Right cardiac atrium (tissue), 5 donors: ENCODE data around the gene UFD1. TPM values are rescaled to one million over a fixed set of nuclear protein-coding genes. Genes with fewer than 3 reads are reported as not detected.
A peak's percentile ranks its signal among the peaks of the same experiment; 100 is the strongest.

Source experiments
- ATAC-seq, 2 donors: fragments of 200-7000 bp; cut with Tn5 transposase; one replicate each; pipeline versions ENCODE4 v1.8.0 to v1.9.1; 2020; ENCODE audit warnings: moderate library complexity in 2 of 2, mild to moderate bottlenecking in 1 of 2
- DNase-seq, 3 donors: peaks; one replicate each; pipeline ENCODE4 v3.0.0-alpha.2; 2020
- H3K27ac ChIP-seq: one replicate; pipeline ENCODE4 v1.5.1; 2013; ENCODE audit warnings: mild to moderate bottlenecking, low read length, control low read depth, moderate library complexity
- H3K27me3 ChIP-seq: one replicate; pipeline ENCODE4 v1.6.1; 2013; ENCODE audit not compliant: control insufficient read depth, insufficient read depth
- H3K4me1 ChIP-seq: one replicate; pipeline ENCODE4 v1.6.1; 2013; ENCODE audit warnings: low read length; ENCODE audit not compliant: control insufficient read depth, insufficient read depth
- H3K4me3 ChIP-seq: one replicate; pipeline ENCODE4 v1.5.1; 2013; ENCODE audit warnings: low read length, control low read depth
- H3K9me3 ChIP-seq: one replicate; pipeline ENCODE4 v1.6.1; 2013; ENCODE audit warnings: low read length; ENCODE audit not compliant: control insufficient read depth
- WGBS: extraction: QIAGEN DNeasy Blood & Tissue Kit; methylation state at CpG from one replicate; pipeline ENCODE4 v1.1.7; 2013; 5-methylcytosine and 5-hydroxymethylcytosine counted together
- intact Hi-C, 4 donors: fragments of 100-400 bp; cut with DNase I; formaldehyde crosslinking; loops; one replicate each; pipeline versions ENCODE4 v1.11.0 to v1.14.0; 2022 to 2023
- polyA plus RNA-seq: library from polyadenylated mRNA; stranded (reverse); fragments of 200-250 nt; gene quantifications from one replicate; pipeline ENCODE4 v1.2.3, GENCODE V29; 2013
- total RNA-seq, 4 donors: library from RNA; stranded (reverse); fragmentation: NEBNext Ultra II Directional; extraction: Animal tissue kit (Norgen Biotek cat#: 25700); gene quantifications; one replicate each; pipeline ENCODE4 v1.2.1, GENCODE V29; 2021
- donor health status: healthy with polysubstance abuse.
- donor health status: DM: no; HTN: yes; CAD: no.
- donor health status: DM: no; HTN: no; CAD: no.
- donor health status: DM: no; HTN: yes; CAD: no; lungs with severe emphysema.
- donor health status: DM: yes; HTN: yes; CAD: no.

Gene UFD1
- total and polyA plus RNA-seq, 5 donors: 34.7 to 58.1 (median 44.3) TPM

DNA sequence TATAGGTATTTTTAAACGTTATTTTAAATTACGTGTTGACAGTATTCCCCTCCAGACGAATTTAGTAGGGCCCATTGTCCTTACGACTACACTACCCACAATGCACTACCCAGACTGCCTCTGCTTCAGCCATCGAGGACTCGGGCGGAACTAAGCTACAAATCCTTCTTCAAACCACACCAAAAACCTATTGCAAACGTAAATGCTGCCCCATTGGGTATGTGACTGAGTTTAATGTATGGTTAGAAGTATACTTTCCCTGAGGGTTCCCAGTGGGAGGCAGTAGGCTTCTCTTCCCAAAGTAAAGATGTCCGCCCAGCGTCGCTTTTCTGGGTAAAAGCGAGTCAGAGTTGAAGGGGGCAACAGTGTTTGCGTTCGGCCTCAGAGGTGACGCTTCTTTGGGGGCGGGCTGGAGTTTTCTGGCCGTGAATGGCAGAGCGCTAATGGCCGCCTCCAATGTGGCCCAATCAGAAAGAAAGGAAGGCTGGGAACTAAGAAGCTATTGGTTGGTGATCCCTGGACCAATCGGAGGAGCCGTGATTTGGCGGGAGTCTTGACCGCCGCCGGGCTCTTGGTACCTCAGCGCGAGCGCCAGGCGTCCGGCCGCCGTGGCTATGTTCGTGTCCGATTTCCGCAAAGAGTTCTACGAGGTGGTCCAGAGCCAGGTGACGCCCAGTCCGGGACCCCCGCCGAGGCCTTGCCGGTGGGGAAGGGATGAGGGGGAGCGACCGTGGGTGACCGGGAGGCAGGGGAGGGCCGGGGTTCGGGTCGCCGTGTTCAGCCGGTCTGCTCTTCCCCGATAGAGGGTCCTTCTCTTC lies 571 bp upstream of the UFD1 start, which contains the start of gene CDC45:
Gene CDC45, plus strand, starts transcription at position 566 of the 818 bp plus-strand sequence. Its CDS starts 49 bp downstream, at position 615.
- Histone ChIP-seq H3K27ac (peak within 1 kb of the TSS; percentile 98), H3K4me1 (no peaks in the 10 kb centered on the region), H3K27me3 (no peaks in the 10 kb centered on the region), H3K9me3 (no peaks in the 10 kb centered on the region), H3K4me3 (peak within 1 kb of the TSS; percentile 87)
- peak; percentile 97 to 98 for ATAC-seq
- intact Hi-C loops: loop anchor here in 1 of 4 donors (2.0 kb wide), 1 partner anchor 49 kb away; the partner anchor contains the start of gene HIRA
- under 1% methylated on average over 50 of the region's 50 CpGs for WGBS
- peak; percentile 96 to 98 (median 97) for DNase-seq

DNA sequence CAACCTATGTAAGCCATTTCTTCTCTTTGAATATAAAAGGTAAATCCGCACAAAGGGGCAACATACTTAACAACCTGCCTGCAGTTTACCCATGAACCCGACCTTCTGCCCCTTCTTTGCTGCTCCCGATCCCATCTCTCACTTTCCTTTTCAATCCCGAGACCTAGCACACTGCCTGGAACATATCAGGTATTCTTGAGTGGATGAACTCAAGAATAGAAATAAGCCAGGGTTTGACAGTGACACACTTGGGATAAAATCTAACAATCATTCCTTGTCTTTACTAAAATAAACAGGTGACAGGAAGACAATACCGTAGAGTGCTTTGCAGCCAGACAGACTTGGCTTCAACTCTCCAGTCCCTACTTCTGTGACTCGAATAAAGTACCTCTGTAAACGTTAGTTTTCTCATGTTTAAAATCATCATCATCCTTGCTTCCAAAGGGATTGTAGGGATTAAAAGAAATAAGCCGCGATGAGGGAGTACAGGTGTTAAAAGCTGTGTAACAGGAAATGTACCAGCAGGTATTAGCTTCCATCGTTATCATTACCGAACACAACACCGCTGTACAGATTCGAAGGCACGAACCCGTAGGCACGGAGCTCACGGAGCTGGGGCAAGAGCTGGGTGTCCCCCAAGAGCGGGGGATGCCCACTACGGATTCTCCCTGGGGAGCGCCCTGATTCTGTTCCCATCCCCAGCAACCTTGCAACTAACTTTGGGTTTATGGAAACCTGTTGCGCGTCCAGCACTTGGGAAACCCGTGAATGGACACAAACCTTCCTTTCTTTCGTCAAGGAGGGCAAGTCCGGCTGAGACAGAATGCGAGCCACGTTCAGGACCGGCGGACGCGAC lies 720 bp downstream of the UFD1 start:
- H3K4me3 ChIP-seq: peak overlapping the region; percentile 87
- peak overlapping the region; percentile 98 for H3K27ac ChIP-seq
- ATAC-seq (no peak), DNase-seq (no peak)
- intact Hi-C loops: loop anchor here in 1 of 4 donors (2.0 kb wide), 1 partner anchor 47 kb away; the partner anchor contains the start of gene HIRA
- H3K4me1 ChIP-seq: no peaks in the 10 kb centered on the region
- H3K27me3 ChIP-seq: no peaks in the 10 kb centered on the region
- no peaks in the 10 kb centered on the region for H3K9me3 ChIP-seq
- 1% methylated on average over 31 of the region's 31 CpGs for WGBS

DNA sequence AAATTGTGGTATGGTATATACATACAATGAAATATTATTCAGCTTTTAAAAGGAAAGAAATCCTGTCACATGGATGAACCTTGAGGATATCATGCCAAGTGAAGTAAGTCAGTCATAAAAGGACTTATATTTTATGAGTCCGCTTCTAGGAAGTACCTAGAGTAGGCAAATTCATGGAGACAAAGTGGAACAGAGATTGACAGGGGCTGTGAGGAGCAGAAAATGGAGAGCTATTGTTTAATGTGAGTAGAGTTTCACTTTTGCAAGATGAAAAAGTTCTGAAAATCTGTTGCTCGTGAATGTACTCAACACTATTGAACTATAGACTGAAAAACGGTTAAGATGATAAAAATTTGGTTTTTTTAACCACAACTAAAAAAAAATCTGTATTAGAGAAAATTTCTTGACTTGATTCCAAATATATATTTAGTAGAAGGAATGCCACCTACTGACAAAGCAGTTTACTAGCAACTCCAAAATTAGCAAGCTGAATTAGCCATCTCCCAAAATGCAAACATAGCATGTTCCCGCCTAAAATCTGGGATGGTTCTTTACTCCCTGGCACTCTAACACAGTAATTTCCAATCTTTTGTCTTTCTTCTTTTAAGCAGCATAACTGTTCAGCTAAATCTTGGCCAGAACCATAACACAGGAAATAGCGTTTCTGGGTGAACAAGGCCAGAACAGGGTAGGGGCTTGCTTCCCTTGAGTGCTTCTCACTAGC lies 1.5 kb downstream of the UFD1 start:
- Histone ChIP-seq H3K27me3 (no peaks in the 10 kb centered on the region), H3K4me1 (no peaks in the 10 kb centered on the region), H3K27ac (peak overlapping the region; percentile 28), H3K4me3 (peak overlapping the region; percentile 87), H3K9me3 (no peaks in the 10 kb centered on the region)
- DNase-seq (no peak), ATAC-seq (no peak)
- 24% methylated on average over 5 of the region's 5 CpGs for WGBS
- intact Hi-C loops: loop anchor here in 1 of 4 donors (2.0 kb wide), 1 partner anchor 47 kb away; the partner anchor contains the start of gene HIRA

DNA sequence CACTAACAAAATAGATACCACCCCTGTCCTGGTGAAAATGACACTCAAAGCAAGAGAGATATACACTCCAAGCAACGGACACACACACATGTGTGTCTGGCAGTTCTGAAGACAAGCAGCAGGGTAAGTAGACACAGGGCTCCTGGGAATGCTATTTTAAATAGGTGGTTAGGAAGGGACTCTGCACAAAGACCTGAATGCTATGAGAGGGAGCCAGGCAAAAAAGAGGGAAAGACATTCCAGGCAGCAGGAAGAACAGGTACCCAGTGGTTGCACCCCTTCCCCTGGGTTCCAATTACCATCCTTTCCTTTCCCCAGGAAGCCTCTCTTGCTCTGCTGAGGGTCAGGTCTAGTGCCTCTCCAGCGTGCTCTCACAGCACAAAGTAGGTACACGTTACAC lies 3.0 kb downstream of the UFD1 start:
- Histone ChIP-seq H3K4me1 (no peaks in the 10 kb centered on the region), H3K9me3 (no peaks in the 10 kb centered on the region), H3K4me3 (no peak overlapping the region), H3K27ac (no peak overlapping the region), H3K27me3 (no peaks in the 10 kb centered on the region)
- 68% methylated on average over 3 of the region's 3 CpGs for WGBS
- intact Hi-C loops: no loop called here
- ATAC-seq: no peak
- no peak for DNase-seq

DNA sequence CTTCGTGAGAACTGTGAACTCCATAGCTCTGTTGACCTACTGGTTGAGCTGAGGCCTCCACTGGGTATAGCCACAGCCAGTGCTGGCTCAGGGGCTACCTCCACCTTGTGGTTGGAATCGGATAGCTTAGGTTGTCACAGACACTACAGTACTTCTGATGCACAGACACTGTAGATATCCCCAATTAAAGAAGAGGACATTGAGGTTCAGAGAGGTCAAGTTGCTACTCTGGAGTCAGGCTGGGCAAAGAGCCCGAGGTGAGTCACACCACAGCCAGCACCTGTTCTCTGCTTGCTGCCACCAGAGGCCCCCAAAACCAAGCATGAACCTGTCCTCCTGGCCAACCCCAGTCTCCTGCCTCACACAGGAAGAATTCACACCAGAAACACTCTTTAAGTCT lies 5.4 kb downstream of the UFD1 start:
- H3K4me1 ChIP-seq: no peaks in the 10 kb centered on the region
- no peak for DNase-seq
- H3K9me3 ChIP-seq: no peaks in the 10 kb centered on the region
- intact Hi-C loops: no loop called here
- H3K27me3 ChIP-seq: no peaks in the 10 kb centered on the region
- no peak for ATAC-seq
- no peak overlapping the region for H3K4me3 ChIP-seq
- no peak overlapping the region for H3K27ac ChIP-seq
- WGBS: 69% methylated on average over 3 of the region's 3 CpGs

DNA sequence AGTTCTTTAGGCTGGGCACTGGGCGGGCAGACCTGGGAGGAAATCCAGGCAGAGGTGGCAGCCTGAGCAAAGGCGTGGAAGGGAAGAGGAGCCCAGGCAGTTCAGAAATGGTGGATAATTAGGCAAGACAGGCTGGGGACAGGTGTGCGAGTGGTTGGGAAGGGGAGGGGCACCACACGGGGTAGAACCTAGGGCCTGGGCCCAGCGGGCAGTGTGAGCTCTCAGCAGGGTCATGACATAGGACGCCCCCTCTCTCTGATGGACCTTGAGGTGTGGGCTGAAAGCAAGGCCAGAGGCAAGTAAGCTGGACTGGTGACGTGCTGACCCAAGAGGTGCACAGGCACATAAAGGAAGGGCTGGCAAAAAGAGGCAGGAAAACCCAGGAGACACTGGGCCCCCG lies 6.8 kb downstream of the UFD1 start:
- no peaks in the 10 kb centered on the region for H3K9me3 ChIP-seq
- no peaks in the 10 kb centered on the region for H3K27me3 ChIP-seq
- H3K27ac ChIP-seq: no peak overlapping the region
- WGBS: 94% methylated on average over 8 of the region's 8 CpGs
- intact Hi-C loops: no loop called here
- no peaks in the 10 kb centered on the region for H3K4me1 ChIP-seq
- ATAC-seq (no peak), DNase-seq (no peak)
- H3K4me3 ChIP-seq: no peak overlapping the region

DNA sequence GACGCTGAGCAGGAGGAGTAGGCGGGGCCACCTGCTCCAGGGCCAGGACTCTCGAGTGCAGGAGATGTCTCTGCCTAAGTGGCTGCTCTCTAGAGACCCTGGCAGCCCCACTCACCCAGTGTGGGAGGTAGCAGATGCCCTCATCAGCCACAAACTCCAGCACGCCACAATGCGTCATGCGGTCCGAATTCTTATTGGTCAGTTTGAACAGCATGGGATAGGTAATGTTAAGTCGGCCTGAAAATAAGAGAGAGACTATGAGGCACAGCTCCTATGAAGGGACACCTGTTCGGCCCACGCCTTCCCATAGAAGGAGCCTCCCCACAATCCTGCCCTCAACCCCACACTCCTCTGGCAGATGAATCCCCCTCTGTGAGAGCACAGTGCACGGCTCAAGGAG lies 7.4 kb downstream of the UFD1 start:
- intact Hi-C loops: no loop called here
- no peak for ATAC-seq
- DNase-seq: no peak
- Histone ChIP-seq H3K4me1 (no peaks in the 10 kb centered on the region), H3K27ac (no peak overlapping the region), H3K4me3 (no peak overlapping the region), H3K27me3 (no peaks in the 10 kb centered on the region), H3K9me3 (no peaks in the 10 kb centered on the region)
- 91% methylated on average over 11 of the region's 11 CpGs for WGBS

DNA sequence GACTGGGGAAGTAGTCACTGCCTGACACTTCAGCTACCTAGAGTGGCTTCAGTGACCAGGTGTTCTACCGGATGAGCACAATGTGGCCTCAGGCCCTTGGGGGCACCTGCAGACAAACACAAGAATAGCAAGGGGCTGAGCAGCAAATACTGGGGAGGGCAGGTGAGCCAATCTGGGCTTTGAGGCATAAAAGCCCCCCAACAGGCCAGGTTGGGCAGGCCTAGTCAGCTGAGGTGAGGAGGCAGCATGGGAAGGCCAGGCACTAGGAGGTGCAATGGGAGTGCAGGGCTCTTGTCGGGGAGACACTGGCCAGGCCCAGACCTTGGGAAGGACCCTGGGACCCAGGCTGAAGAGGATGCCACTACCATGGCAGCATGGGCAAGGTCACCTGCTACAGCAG lies 9.0 kb downstream of the UFD1 start:
- intact Hi-C loops: no loop called here
- H3K4me1 ChIP-seq: no peaks in the 10 kb centered on the region
- no peak overlapping the region for H3K27ac ChIP-seq
- no peak for ATAC-seq
- DNase-seq: no peak
- no peak overlapping the region for H3K4me3 ChIP-seq
- no peaks in the 10 kb centered on the region for H3K9me3 ChIP-seq
- no peaks in the 10 kb centered on the region for H3K27me3 ChIP-seq
- 95% methylated on average over 2 of the region's 2 CpGs for WGBS

DNA sequence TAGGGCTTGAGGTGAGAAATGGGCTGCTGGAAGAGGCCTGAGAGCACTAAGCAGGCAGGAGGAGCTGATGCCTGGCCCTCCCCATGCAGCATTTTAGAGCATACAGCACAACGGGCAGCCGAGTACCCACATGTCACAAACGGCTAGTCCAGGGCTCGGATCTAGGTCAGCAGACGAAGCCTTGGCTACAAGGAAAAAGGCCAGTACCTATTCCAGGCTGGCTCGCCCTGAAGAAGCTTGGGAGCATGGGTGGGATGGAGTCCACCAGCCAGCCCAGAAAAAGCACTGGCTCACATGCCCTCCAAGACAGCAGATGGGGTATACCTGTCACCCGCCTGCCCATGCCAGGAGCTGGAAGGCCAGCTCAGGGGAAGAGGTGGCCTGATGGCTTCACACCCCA lies 9.6 kb downstream of the UFD1 start:
- ATAC-seq (no peak), DNase-seq (no peak)
- Histone ChIP-seq H3K27me3 (no peaks in the 10 kb centered on the region), H3K27ac (no peak overlapping the region), H3K4me3 (no peak overlapping the region), H3K9me3 (no peaks in the 10 kb centered on the region), H3K4me1 (no peaks in the 10 kb centered on the region)
- intact Hi-C loops: no loop called here
- 95% methylated on average over 7 of the region's 7 CpGs for WGBS

DNA sequence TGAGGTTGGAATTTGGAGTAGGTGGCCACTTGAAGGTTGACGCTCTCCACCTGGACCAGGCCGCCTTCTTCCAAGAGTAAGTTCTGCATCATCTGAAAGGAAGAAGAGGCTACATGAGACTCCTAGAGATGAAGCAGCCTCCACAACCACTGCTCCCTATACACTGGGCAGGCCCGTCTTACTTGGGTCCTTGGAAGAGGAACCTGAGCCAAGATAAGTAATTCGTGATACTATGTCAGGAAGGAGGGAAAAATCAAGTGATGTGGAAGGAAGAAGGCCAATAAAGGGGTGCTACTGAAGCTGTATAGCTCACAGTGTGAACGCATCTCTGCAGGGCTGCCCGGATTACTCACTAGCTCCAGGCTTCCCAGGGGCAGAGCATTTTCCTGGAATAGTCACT lies 11.1 kb downstream of the UFD1 start:
- Histone ChIP-seq H3K4me1 (no peaks in the 10 kb centered on the region), H3K27me3 (no peaks in the 10 kb centered on the region), H3K4me3 (no peak overlapping the region), H3K9me3 (no peaks in the 10 kb centered on the region), H3K27ac (no peak overlapping the region)
- no peak for DNase-seq
- 90% methylated on average over 6 of the region's 6 CpGs for WGBS
- intact Hi-C loops: no loop called here
- ATAC-seq: no peak
